Cardiac fibroblast (primary cell): ENCODE results near the gene IVNS1ABP.

Experiments
- DNase-seq, 2 donors: peaks; one replicate each; pipeline versions ENCODE4 v3.0.0 to v3.0.0-alpha.2; 2010; ENCODE audit warnings: low read depth in 2 of 2
- H3K4me3 ChIP-seq, 2 donors: replicated peaks in 1 of 2; 1 replicate in 1 of 2; 2 replicates in 1 of 2; pipeline ENCODE4 v1.5.1; 2011; ENCODE audit warnings: low read depth in 2 of 2, low read length in 2 of 2, mild to moderate bottlenecking in 2 of 2, moderate library complexity in 1 of 2
- TF ChIP-seq, protein P1 (sequence below): IDR thresholded peaks from one replicate; pipeline ENCODE4 v1.5.1; 2011; ENCODE audit warnings: low read depth, mild to moderate bottlenecking, low read length, inconsistent platforms

IVNS1ABP gene

DNA sequence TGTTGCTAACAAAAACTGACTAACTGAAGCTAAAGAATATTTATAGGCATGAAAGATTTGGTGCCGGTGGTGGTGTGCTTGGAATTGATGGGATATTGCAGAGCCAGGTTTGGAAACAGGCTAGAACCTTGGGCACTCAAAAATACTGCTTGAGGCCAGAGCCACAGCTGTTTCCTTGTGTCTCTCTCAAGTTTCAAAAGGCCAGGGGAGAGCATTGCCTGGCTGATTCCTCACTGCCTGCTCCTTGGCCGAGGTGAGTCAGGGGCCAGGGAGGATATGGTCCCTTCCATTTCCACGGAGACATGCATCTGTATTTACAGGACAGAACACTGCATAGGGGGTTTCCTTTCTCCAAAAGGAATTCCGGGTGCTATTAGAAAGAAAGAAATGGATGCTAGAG lies 36.1 kb upstream of the IVNS1ABP start:
- no peak for DNase-seq
- TF ChIP-seq, protein P1, sequence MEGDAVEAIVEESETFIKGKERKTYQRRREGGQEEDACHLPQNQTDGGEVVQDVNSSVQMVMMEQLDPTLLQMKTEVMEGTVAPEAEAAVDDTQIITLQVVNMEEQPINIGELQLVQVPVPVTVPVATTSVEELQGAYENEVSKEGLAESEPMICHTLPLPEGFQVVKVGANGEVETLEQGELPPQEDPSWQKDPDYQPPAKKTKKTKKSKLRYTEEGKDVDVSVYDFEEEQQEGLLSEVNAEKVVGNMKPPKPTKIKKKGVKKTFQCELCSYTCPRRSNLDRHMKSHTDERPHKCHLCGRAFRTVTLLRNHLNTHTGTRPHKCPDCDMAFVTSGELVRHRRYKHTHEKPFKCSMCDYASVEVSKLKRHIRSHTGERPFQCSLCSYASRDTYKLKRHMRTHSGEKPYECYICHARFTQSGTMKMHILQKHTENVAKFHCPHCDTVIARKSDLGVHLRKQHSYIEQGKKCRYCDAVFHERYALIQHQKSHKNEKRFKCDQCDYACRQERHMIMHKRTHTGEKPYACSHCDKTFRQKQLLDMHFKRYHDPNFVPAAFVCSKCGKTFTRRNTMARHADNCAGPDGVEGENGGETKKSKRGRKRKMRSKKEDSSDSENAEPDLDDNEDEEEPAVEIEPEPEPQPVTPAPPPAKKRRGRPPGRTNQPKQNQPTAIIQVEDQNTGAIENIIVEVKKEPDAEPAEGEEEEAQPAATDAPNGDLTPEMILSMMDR: no peak
- no peak overlapping the region for H3K4me3 ChIP-seq

DNA sequence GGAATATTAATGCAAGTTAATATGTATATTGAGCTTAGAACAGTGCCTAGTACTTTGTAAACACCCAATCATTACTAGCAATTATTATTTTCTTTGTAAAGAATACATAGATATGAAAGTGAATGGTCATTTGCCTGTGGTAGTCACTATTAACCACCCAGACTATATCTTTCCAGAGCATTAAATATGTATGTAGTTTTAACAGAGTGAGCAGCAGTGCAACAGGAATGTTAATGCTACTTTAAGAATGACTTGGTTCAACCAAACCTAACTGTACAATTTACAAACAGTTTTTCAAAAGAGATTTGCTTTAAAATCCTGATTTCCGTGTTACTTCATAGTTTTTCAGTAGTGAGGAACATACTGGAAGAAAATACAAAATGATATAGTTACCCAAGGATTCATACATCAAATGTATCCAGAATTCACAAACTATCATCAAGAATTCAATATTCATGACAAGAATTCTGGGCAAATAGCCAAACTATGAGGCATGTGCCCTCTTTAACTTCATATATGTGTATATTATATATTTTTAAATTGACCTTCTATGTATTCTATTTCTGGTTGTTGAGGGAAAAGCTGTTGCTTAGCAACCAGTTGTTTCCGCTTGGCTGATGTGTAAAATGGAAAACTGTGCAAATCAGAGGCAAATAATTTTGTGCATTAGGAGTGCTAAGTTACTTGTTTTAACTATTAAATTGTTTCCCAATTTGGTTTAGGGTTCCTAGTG lies 34.9 kb upstream of the IVNS1ABP start:
- TF ChIP-seq, protein P1: no peak
- H3K4me3 ChIP-seq: no peak overlapping the region
- DNase-seq: peak; percentile 36 to 56

DNA sequence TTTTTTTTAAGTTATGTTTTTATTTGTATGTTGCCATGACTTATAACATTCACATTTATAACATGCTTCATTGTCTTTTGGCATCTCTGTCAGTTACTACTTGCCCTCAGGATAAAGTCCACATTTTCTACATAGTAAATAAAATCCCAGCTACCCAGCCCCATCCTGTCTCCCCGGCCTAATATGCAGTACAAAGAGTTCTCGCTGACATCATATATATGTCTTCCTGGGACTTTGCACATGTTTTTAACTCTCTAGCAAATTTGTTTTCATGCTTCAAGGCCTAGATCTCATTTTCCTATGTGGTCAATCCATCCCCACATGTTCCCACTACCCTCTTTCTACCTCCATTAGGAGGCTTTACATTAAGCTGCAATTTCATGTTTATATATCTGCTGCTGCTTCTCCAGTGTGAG lies 33.0 kb upstream of the IVNS1ABP start:
- no peak overlapping the region for H3K4me3 ChIP-seq
- TF ChIP-seq, protein P1: no peak
- DNase-seq: no peak

DNA sequence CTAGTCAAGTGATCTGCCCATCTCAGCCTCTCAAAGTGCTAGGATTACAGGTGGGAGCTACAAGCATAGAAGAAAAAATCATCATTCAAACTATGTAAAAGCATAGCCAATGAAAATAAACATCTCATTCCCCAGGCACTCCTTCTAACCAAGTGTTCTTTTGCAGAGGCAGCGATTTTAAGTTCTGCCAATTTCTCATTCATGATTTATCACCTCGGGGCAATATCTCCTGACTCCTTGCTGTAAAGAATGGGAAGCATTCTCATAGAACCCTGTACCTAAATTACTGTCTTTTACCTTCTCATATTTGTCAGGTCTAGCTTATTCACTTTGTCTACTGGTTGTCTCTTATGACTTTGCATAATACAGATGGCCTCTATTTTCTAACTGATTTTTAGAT lies 32.5 kb upstream of the IVNS1ABP start:
- TF ChIP-seq, protein P1: no peak
- no peak overlapping the region for H3K4me3 ChIP-seq
- no peak for DNase-seq

DNA sequence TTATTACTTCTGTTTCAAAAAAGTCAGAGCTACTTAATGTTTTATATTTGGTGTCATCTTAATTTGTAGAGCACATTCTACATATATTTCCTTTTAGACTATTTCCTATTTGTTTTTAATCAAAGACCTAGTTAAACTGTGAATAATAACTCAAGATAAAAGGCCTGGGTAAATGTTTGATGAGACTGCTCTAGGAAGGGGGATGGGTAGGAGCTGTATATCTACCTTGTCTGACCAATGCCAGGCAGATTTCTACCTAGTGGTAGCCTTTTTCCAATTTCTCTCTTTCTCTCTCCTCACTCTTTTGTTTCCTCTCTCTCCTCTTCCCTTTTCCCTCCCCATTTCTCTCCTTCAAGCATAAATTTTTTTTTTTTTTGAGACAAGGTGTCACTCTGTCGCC lies 31.9 kb upstream of the IVNS1ABP start:
- no peak overlapping the region for H3K4me3 ChIP-seq
- TF ChIP-seq, protein P1: no peak
- DNase-seq: no peak

DNA sequence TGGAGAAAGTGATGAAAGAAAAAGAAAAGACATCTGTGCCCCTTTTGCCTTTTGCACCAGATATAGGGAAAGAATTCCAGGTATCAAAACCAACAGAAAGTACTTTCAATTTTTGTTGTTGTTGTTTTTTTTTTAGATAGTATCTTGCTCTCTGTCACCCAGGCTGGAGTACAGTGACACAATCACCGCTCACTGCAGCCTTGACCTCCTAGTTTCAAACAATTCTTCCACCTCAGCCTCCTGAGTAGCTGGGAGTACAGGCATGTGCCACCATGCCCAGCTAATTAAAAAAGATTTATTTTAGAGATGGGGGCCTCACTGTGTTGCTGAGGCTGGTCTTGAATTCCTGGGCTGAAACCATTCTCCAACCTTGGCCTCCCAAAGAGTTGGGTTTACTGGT lies 31.3 kb upstream of the IVNS1ABP start:
- no peak overlapping the region for H3K4me3 ChIP-seq
- TF ChIP-seq, protein P1: no peak
- DNase-seq: no peak
